H1 (cell line): ENCODE data around the gene CAMKK2. TPM values are rescaled to one million over a fixed set of nuclear protein-coding genes. Genes with fewer than 3 reads are reported as not detected.

Experiments
- CTCF ChIA-PET: fragments of 300-600 bp; sonication (Branson Sonifier 250); formaldehyde crosslinking; loops from one replicate; lab custom pipeline; 2021; ENCODE audit not compliant: partially characterized antibody; lab: Charles Lee
- POLR2A ChIA-PET: fragments of 300-600 bp; sonication (Branson Sonifier 250); formaldehyde crosslinking; loops from one replicate; lab custom pipeline; 2021; ENCODE audit warnings: inconsistent platforms; ENCODE audit not compliant: partially characterized antibody; lab: Charles Lee
- DNase-seq, 2 experiments: peaks; one replicate each; pipeline versions ENCODE4 v3.0.0 to v3.0.0-alpha.2; 2010 to 2022; ENCODE audit warnings: low spot score in 2 of 2, low read depth in 1 of 2, mixed read lengths in 1 of 2
- FAIRE-seq: peaks from 2 replicates; lab custom pipeline; 2011; peaks lifted over from hg19 to GRCh38; lab: Jason Lieb, UNC
- H2AFZ ChIP-seq: 2 replicates; pipeline ENCODE4 v1.8.1; 2012; ENCODE audit warnings: low read length, inconsistent platforms
- H2AK5ac ChIP-seq: 2 replicates; pipeline ENCODE4 v1.6.1; 2013; ENCODE audit warnings: low read depth, low read length
- H2BK120ac ChIP-seq: replicated peaks from 2 replicates; pipeline ENCODE3; 2013; ENCODE audit warnings: low read depth, low read length, inconsistent platforms
- H2BK12ac ChIP-seq: 2 replicates; pipeline ENCODE4 v1.6.1; 2013; ENCODE audit warnings: low read depth, low read length
- H2BK15ac ChIP-seq: 2 replicates; pipeline ENCODE4 v1.6.1; 2013; ENCODE audit warnings: low read length
- H2BK20ac ChIP-seq: 2 replicates; pipeline ENCODE4 v1.6.1; 2013; ENCODE audit warnings: low read length
- H2BK5ac ChIP-seq: 2 replicates; pipeline ENCODE4 v1.6.1; 2013; ENCODE audit warnings: low read depth, low read length
- H3K14ac ChIP-seq: 2 replicates; pipeline ENCODE4 v1.6.1; 2013; ENCODE audit warnings: inconsistent platforms; ENCODE audit not compliant: insufficient read length
- H3K18ac ChIP-seq: 2 replicates; pipeline ENCODE4 v1.6.1; 2013; ENCODE audit warnings: low read length; ENCODE audit errors: extremely low read depth
- H3K23ac ChIP-seq: 2 replicates; pipeline ENCODE4 v1.6.1; 2013; ENCODE audit warnings: inconsistent platforms; ENCODE audit not compliant: insufficient read length
- H3K23me2 ChIP-seq: 2 replicates; pipeline ENCODE4 v1.6.1; 2013; ENCODE audit warnings: low read depth, low read length
- H3K27ac ChIP-seq: 2 replicates; pipeline ENCODE4 v1.6.1; 2011; ENCODE audit warnings: low read depth, low read length, inconsistent platforms
- H3K27me3 ChIP-seq, 4 experiments: replicated peaks in 1 of 4; 1 replicate in 1 of 4; 2 replicates in 3 of 4; pipeline versions ENCODE4 v1.6.1 to v1.8.1; 2011 to 2013; ENCODE audit warnings: low read length in 3 of 4, mild to moderate bottlenecking in 3 of 4, inconsistent platforms in 2 of 4, mixed read lengths in 2 of 4, moderate library complexity in 1 of 4; ENCODE audit not compliant: control insufficient read depth in 3 of 4, insufficient read depth in 3 of 4; ENCODE audit errors: extremely low read depth in 1 of 4
- H3K36me3 ChIP-seq, 4 experiments: 2 replicates each; pipeline versions ENCODE4 v1.6.1 to v1.8.1; 2011 to 2013; ENCODE audit warnings: mild to moderate bottlenecking in 4 of 4, low read length in 3 of 4, moderate library complexity in 2 of 4, control low read depth in 1 of 4, inconsistent platforms in 1 of 4; ENCODE audit not compliant: insufficient read depth in 4 of 4, control insufficient read depth in 2 of 4
- H3K4ac ChIP-seq: replicated peaks from 2 replicates; pipeline ENCODE3; 2013; ENCODE audit warnings: low read length, low read depth, mixed read lengths, inconsistent platforms; ENCODE audit not compliant: insufficient read length
- H3K4me1 ChIP-seq, 4 experiments: replicated peaks in 1 of 4; 1 replicate in 1 of 4; 2 replicates in 3 of 4; pipeline versions ENCODE4 v1.6.1 to v1.8.1; 2011 to 2013; ENCODE audit warnings: low read length in 3 of 4, inconsistent platforms in 2 of 4, mixed read lengths in 1 of 4; ENCODE audit not compliant: insufficient read depth in 4 of 4, control insufficient read depth in 3 of 4
- H3K4me2 ChIP-seq, 2 experiments: 2 replicates each; pipeline versions ENCODE4 v1.6.1 to v1.8.1; 2011 to 2013; ENCODE audit warnings: low read depth in 2 of 2, low read length in 2 of 2, control low read depth in 1 of 2, inconsistent platforms in 1 of 2, mild to moderate bottlenecking in 1 of 2; ENCODE audit not compliant: insufficient read depth in 1 of 2
- H3K4me3 ChIP-seq, 4 experiments: fragments of 200-600, 300-600 bp in 1 of 4; sonication (generic), shearing (Covaris generic), sonication (Bioruptor Twin) in 1 of 4; 2 replicates each; pipeline versions ENCODE4 v1.5.1 to v1.8.1; 2011 to 2016; ENCODE audit warnings: low read length in 4 of 4, low read depth in 3 of 4, control low read depth in 2 of 4, inconsistent platforms in 2 of 4, mild to moderate bottlenecking in 2 of 4, mixed read lengths in 1 of 4, moderate library complexity in 1 of 4; ENCODE audit not compliant: insufficient read depth in 2 of 4; ENCODE audit errors: extremely low read depth in 1 of 4
- H3K56ac ChIP-seq: replicated peaks from 2 replicates; pipeline ENCODE3; 2013; ENCODE audit warnings: low read depth, mild to moderate bottlenecking, mixed read lengths, low read length, inconsistent platforms; ENCODE audit not compliant: insufficient read length
- H3K79me1 ChIP-seq: 2 replicates; pipeline ENCODE4 v1.6.1; 2013; ENCODE audit warnings: low read depth, low read length, control low read depth
- H3K79me2 ChIP-seq, 2 experiments: 2 replicates each; pipeline versions ENCODE4 v1.6.1 to v1.8.1; 2012 to 2013; ENCODE audit warnings: low read length in 2 of 2, mild to moderate bottlenecking in 2 of 2, inconsistent platforms in 1 of 2; ENCODE audit not compliant: insufficient read depth in 2 of 2, control insufficient read depth in 1 of 2
- H3K9ac ChIP-seq, 4 experiments: replicated peaks in 1 of 4; 1 replicate in 1 of 4; 2 replicates in 3 of 4; pipeline versions ENCODE4 v1.6.1 to v1.8.1; 2011 to 2013; ENCODE audit warnings: low read depth in 3 of 4, low read length in 3 of 4, control low read depth in 2 of 4, mild to moderate bottlenecking in 2 of 4, moderate library complexity in 2 of 4, inconsistent platforms in 1 of 4; ENCODE audit errors: extremely low read depth in 1 of 4
- H3K9me3 ChIP-seq, 2 experiments: 2 replicates each; pipeline versions ENCODE4 v1.6.1 to v1.8.1; 2012 to 2013; ENCODE audit warnings: mild to moderate bottlenecking in 2 of 2, moderate library complexity in 2 of 2, control low read depth in 1 of 2, inconsistent platforms in 1 of 2, low read depth in 1 of 2, low read length in 1 of 2, mixed read lengths in 1 of 2; ENCODE audit not compliant: insufficient read depth in 2 of 2
- H4K20me1 ChIP-seq, 2 experiments: replicated peaks in 1 of 2; 2 replicates each; pipeline versions ENCODE3 to v1.8.1; 2011 to 2013; ENCODE audit warnings: inconsistent platforms in 2 of 2, low read length in 2 of 2, mild to moderate bottlenecking in 1 of 2; ENCODE audit not compliant: insufficient read depth in 2 of 2, control insufficient read depth in 1 of 2
- H4K5ac ChIP-seq: 2 replicates; pipeline ENCODE4 v1.6.1; 2013; ENCODE audit warnings: low read length, low read depth, mixed read lengths, inconsistent platforms; ENCODE audit not compliant: insufficient read length
- H4K8ac ChIP-seq: 2 replicates; pipeline ENCODE4 v1.8.0; 2013; ENCODE audit warnings: mild to moderate bottlenecking, moderate library complexity, low read length, inconsistent platforms; ENCODE audit not compliant: insufficient read depth; ENCODE audit errors: extremely low read depth
- H4K91ac ChIP-seq: replicated peaks from 2 replicates; pipeline ENCODE3; 2013; ENCODE audit warnings: low read length, mixed read lengths, inconsistent platforms; ENCODE audit not compliant: insufficient read length
- CBX8 ChIP-seq: fragments of 300-800, 300-1000 bp; sonication (generic); IDR thresholded peaks from 2 replicates; pipeline ENCODE4 v1.7.1; 2016; ENCODE audit warnings: low read depth, low read length, borderline replicate concordance
- CREB1 ChIP-seq: IDR thresholded peaks from 2 replicates; pipeline ENCODE4 v1.6.1; 2012; ENCODE audit warnings: inconsistent platforms
- EZH2 ChIP-seq: fragments of 200-600 bp; sonication (generic); IDR thresholded peaks from 2 replicates; pipeline ENCODE4 v1.7.1; 2012; ENCODE audit warnings: low read depth, mild to moderate bottlenecking, moderate library complexity, low read length, inconsistent platforms; ENCODE audit not compliant: severe bottlenecking
- FOSL1 ChIP-seq: IDR thresholded peaks from 2 replicates; pipeline ENCODE4 v1.6.1; 2011; ENCODE audit warnings: mild to moderate bottlenecking, low read depth, low read length, moderate library complexity; ENCODE audit not compliant: insufficient read depth
- NANOG ChIP-seq: IDR thresholded peaks from 2 replicates; pipeline ENCODE4 v1.6.1; 2011; ENCODE audit warnings: low read length, low read depth, mild to moderate bottlenecking, inconsistent platforms; ENCODE audit not compliant: insufficient read depth, poor library complexity, severe bottlenecking
- SAP30 ChIP-seq: fragments of 300-600 bp; sonication (generic); IDR thresholded peaks from 2 replicates; pipeline ENCODE4 v1.7.1; 2012; ENCODE audit warnings: low read length, moderate library complexity, mild to moderate bottlenecking, inconsistent platforms; ENCODE audit not compliant: insufficient read depth, insufficient replicate concordance
- SIN3A ChIP-seq, 2 experiments: IDR thresholded peaks in 1 of 2; conservative IDR thresholded peaks in 1 of 2; 2 replicates each; pipeline ENCODE4 v1.6.1; 2011 to 2012; ENCODE audit warnings: low read length in 2 of 2, improper control_type of control experiment in 1 of 2, low read depth in 1 of 2, mild to moderate bottlenecking in 1 of 2
- TCF12 ChIP-seq: IDR thresholded peaks from 2 replicates; pipeline ENCODE4 v1.6.1; 2011; ENCODE audit warnings: low read depth, mild to moderate bottlenecking, low read length
- WGBS, 2 experiments: shearing (Covaris generic) in 1 of 2; methylation state at CpG; one replicate each; pipeline versions ENCODE4 v1.1.6 to v1.1.7; 2013 to 2015; ENCODE audit warnings: low lambda C conversion rate in 2 of 2, mixed read lengths in 2 of 2, inconsistent platforms in 1 of 2, low coverage in 1 of 2, missing lambda C conversion rate in 1 of 2; ENCODE audit not compliant: insufficient replicate concordance in 2 of 2, insufficient coverage in 1 of 2, insufficient read length in 1 of 2; ENCODE audit errors: extremely low coverage in 1 of 2, missing lambda C conversion rate in 1 of 2; 5-methylcytosine and 5-hydroxymethylcytosine counted together
- polyA plus RNA-seq, 7 experiments: library from polyadenylated mRNA; depleted of rRNA in 3 of 7; stranded (reverse) in 5 of 7; unstranded in 2 of 7; fragments of >200 nt in 5 of 7; fragments of 200-250 nt in 2 of 7; gene quantifications; 1 replicate in 5 of 7; 2 replicates in 1 of 7; 4 replicates in 1 of 7; pipeline versions ENCODE4 v1.2.1 to v1.2.3, GENCODE V29; 2011 to 2013; ENCODE audit warnings: missing spikeins in 2 of 7, mixed read lengths in 2 of 7
- total RNA-seq: library from RNA; stranded (reverse); fragmentation: NEBNext Ultra II Directional; extraction: Animal tissue kit (Norgen Biotek cat#: 25700); gene quantifications from 2 replicates; pipeline ENCODE4 v1.2.1, GENCODE V29; 2021
- TF ChIP-seq, protein P1 (sequence below): IDR thresholded peaks from 2 replicates; pipeline ENCODE4 v1.6.1; 2012; ENCODE audit warnings: inconsistent platforms
- TF ChIP-seq, protein P2 (sequence below): IDR thresholded peaks from 2 replicates; pipeline ENCODE4 v1.6.1; 2012; ENCODE audit warnings: inconsistent platforms

CAMKK2 gene
- total and polyA plus RNA-seq, 2 of the 8 experiments (the other 6 are each of a cell fraction or from before 2014, with no cell fraction given) = 29.6 to 30.6 TPM

DNA sequence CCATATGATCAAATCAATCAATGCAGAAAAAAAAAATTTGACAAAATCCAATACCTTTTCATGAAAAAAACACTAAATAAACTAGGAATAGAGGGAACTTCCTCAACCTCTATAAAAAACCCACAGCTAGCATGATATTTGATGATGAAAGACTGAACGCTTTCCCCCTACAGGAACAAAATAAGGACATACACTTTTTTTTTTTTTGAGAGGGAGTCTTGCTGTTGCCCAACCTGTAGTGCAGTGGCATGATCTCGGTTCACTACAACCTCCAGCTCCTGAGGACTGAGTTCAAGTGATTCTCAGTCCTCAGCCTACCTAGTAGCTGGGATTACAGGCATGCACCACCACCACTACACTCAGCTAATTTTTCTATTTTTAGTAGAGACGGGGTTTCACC is 17.9 kb upstream of the CAMKK2 start:
- H3K56ac ChIP-seq = no peak overlapping the region
- no peak overlapping the region for H2AK5ac ChIP-seq
- no peaks in the 10 kb centered on the region for H3K79me1 ChIP-seq
- ChIA-PET CTCF (no interaction called here), POLR2A (no interaction called here)
- no peak overlapping the region for H2BK15ac ChIP-seq
- peaks cover 2 to 34% (median 17%) of the 10 kb centered on the region in 4 experiments; a peak in 7 of 8 replicates for H3K36me3 ChIP-seq
- H4K20me1 ChIP-seq = peaks cover 0 to 1% of the 10 kb centered on the region in 2 experiments
- no peak overlapping the region for H2BK20ac ChIP-seq
- H3K27ac ChIP-seq = no peak overlapping the region
- H3K14ac ChIP-seq = no peak overlapping the region
- H4K8ac ChIP-seq = no peak overlapping the region
- H4K91ac ChIP-seq = no peak overlapping the region
- H3K4me1 ChIP-seq = no peaks in the 10 kb centered on the region
- no peak overlapping the region for H4K5ac ChIP-seq
- H2BK12ac ChIP-seq = no peak overlapping the region
- H3K4me2 ChIP-seq = no peak overlapping the region
- no peaks in the 10 kb centered on the region for H3K9me3 ChIP-seq
- H2BK5ac ChIP-seq = no peak overlapping the region
- no peak overlapping the region for H3K9ac ChIP-seq
- H3K18ac ChIP-seq = no peak overlapping the region
- DNase-seq (no peak), FAIRE-seq (no peak)
- no peaks in the 10 kb centered on the region for H3K23me2 ChIP-seq
- H3K79me2 ChIP-seq = no peaks in the 10 kb centered on the region
- H3K23ac ChIP-seq = no peak overlapping the region
- no peak overlapping the region for H3K4ac ChIP-seq
- H3K27me3 ChIP-seq = no peaks in the 10 kb centered on the region
- no peak overlapping the region for H3K4me3 ChIP-seq
- H2BK120ac ChIP-seq = no peak overlapping the region
- WGBS, 2 experiments = 92% methylated on average over 3 of the region's 3 CpGs; no CpG with 5 or more reads in 1 of the 2 experiments
- H2AFZ ChIP-seq = no peak overlapping the region
- no peak for TF ChIP-seq CBX8
- TF ChIP-seq, protein P1, sequence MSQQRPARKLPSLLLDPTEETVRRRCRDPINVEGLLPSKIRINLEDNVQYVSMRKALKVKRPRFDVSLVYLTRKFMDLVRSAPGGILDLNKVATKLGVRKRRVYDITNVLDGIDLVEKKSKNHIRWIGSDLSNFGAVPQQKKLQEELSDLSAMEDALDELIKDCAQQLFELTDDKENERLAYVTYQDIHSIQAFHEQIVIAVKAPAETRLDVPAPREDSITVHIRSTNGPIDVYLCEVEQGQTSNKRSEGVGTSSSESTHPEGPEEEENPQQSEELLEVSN = no peak
- no peak for TF ChIP-seq SAP30
- TF ChIP-seq TCF12 = no peak
- TF ChIP-seq CREB1 = no peak
- TF ChIP-seq, protein P2, sequence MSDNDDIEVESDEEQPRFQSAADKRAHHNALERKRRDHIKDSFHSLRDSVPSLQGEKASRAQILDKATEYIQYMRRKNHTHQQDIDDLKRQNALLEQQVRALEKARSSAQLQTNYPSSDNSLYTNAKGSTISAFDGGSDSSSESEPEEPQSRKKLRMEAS = no peak
- TF ChIP-seq EZH2 = no peak
- no peak for TF ChIP-seq SIN3A (conservative IDR thresholded peaks at IDR 0.05 in 1 of 2, IDR thresholded peaks at IDR 0.05 in 1 of 2; ENCODE audit: low read depth in 1 of 2, low read length in 2 of 2)
- TF ChIP-seq FOSL1 = no peak
- TF ChIP-seq NANOG = no peak
